Measurements from ENCODE around the gene RPTOR.

- TF ChIP-seq GATA2 (IDR thresholded peaks at IDR 0.05; ENCODE audit: low read depth, low read length), result no peak
- TF ChIP-seq GATA3 (IDR thresholded peaks at IDR 0.05; ENCODE audit: low read depth, low read length), result no peak
Measured at GRCh38 chr17:80876950-80877728, 332.5 kb downstream of the RPTOR start.
